Transverse colon (tissue), 4 donors: Measurements from ENCODE around the gene SLIT3. TPM values are rescaled to one million over a fixed set of nuclear protein-coding genes. Genes with fewer than 3 reads are reported as not detected.

Source experiments
- DNase-seq: peaks from one replicate; pipeline ENCODE4 v3.0.0-alpha.2; 2019
- H3K27ac ChIP-seq, 4 donors: fragments of 200-600 bp; sonication (generic); 2 replicates each; pipeline ENCODE4 v1.5.1; 2016 to 2018; ENCODE audit warnings: inconsistent platforms in 4 of 4
- H3K27me3 ChIP-seq: fragments of 200-600 bp; sonication (generic); 2 replicates; pipeline ENCODE4 v1.5.1; 2017; ENCODE audit warnings: inconsistent platforms
- H3K36me3 ChIP-seq, 4 donors: fragments of 200-600 bp; sonication (generic); 2 replicates each; pipeline ENCODE4 v1.5.1; 2017 to 2019; ENCODE audit warnings: inconsistent platforms in 4 of 4
- H3K4me1 ChIP-seq, 4 donors: fragments of 200-600 bp; sonication (generic); 2 replicates each; pipeline ENCODE4 v1.5.1; 2017 to 2020; ENCODE audit warnings: inconsistent platforms in 4 of 4
- H3K4me3 ChIP-seq, 4 donors: fragments of 200-600 bp; sonication (generic); 1 replicate in 1 of 4; 2 replicates in 3 of 4; pipeline versions ENCODE4 v1.5.1 to v1.6.1; 2017 to 2019; ENCODE audit warnings: inconsistent platforms in 4 of 4
- H3K9me3 ChIP-seq, 2 donors: fragments of 200-600 bp; sonication (generic); 2 replicates each; pipeline ENCODE4 v1.5.1; 2017 to 2019; ENCODE audit warnings: inconsistent platforms in 2 of 2
- EP300 ChIP-seq: sonication (generic); formaldehyde crosslinking; IDR thresholded peaks from one replicate; pipeline ENCODE4 v1.6.1; 2017; ENCODE audit warnings: antibody characterized with exemption, low read depth
- POLR2A ChIP-seq: fragments of 450-650 bp; IDR thresholded peaks from one replicate; pipeline ENCODE4 v1.6.1; 2016; ENCODE audit warnings: antibody characterized with exemption, mild to moderate bottlenecking, moderate library complexity
- POLR2AphosphoS5 ChIP-seq, 3 donors: sonication (generic); formaldehyde crosslinking; IDR thresholded peaks; one replicate each; pipeline ENCODE4 v1.6.1; 2016; ENCODE audit warnings: antibody characterized with exemption in 3 of 3
- WGBS, 2 donors: methylation state at CpG; one replicate each; pipeline ENCODE4 v1.1.5; 2018; ENCODE audit warnings: low coverage in 1 of 2; 5-methylcytosine and 5-hydroxymethylcytosine counted together
- in situ Hi-C, 4 donors: fragments of 200-750 bp; cut with MboI; loops; one replicate each; pipeline versions ENCODE4 v1.15.0 to v1.15.1; 2017; ENCODE audit warnings: low sequenced_read_pairs in 3 of 4, low pct_ligation_motif_present in 1 of 4, low pct_unique_long_range_greater_than_20kb in 1 of 4
- intact Hi-C: fragments of 100-400 bp; cut with DNase I; formaldehyde crosslinking; loops from one replicate; pipeline ENCODE4 v1.15.1; 2023; ENCODE audit warnings: low total_unique reads
- total RNA-seq, 4 donors: library from RNA; depleted of rRNA; stranded (reverse); fragments of >200 nt; gene quantifications; one replicate each; pipeline ENCODE4 v1.1.0, GENCODE V29; 2016
- TF ChIP-seq, protein P1 (sequence below), 5 experiments: fragments of 200-600 bp in 3 of 5; fragments of 450-650 bp in 2 of 5; sonication (generic) in 3 of 5; IDR thresholded peaks; 1 replicate in 2 of 5; 2 replicates in 3 of 5; pipeline ENCODE4 v1.5.1; 2016 to 2017; ENCODE audit warnings: antibody characterized with exemption in 5 of 5, inconsistent platforms in 3 of 5, mild to moderate bottlenecking in 2 of 5, moderate library complexity in 1 of 5

The SLIT3 gene
- total RNA-seq, 4 donors from 2014 or later: 6.7 to 60.5 (median 9.6) TPM

DNA sequence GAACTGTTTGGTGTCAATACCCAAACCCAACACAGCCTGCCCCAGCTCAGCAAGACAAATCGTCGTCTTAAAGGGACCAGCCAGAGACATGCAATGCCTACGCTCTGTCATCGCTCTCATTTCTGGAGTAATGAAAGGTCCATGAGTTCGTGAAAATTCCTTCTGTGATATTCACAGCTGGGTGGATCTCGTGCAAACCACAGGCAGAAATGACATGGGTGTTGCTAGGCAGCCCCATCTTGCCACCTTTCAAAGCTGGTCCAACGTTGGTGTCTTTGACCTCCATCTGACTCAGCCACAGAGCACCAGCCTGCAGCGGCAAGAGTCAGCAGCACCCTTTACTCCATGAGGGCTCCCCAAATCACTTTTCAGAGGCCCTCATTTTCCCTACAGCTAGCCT lies 215.3 kb downstream of the SLIT3 start:
- H3K4me3 ChIP-seq: no peak overlapping the region
- in situ Hi-C loops: no loop called here
- H3K27ac ChIP-seq: no peak overlapping the region
- no peaks in the 10 kb centered on the region for H3K27me3 ChIP-seq
- H3K4me1 ChIP-seq: no peaks in the 10 kb centered on the region
- WGBS, 2 donors: 79 to 100% methylated on average over 2 to 8 of the region's 8 CpGs
- no peaks in the 10 kb centered on the region for H3K9me3 ChIP-seq
- no peak for DNase-seq
- intact Hi-C loops: no loop called here
- no peaks in the 10 kb centered on the region for H3K36me3 ChIP-seq
- TF ChIP-seq POLR2AphosphoS5 (IDR thresholded peaks at IDR 0.05) (no peak), POLR2A (no peak), EP300 (no peak)
- TF ChIP-seq, protein P1, sequence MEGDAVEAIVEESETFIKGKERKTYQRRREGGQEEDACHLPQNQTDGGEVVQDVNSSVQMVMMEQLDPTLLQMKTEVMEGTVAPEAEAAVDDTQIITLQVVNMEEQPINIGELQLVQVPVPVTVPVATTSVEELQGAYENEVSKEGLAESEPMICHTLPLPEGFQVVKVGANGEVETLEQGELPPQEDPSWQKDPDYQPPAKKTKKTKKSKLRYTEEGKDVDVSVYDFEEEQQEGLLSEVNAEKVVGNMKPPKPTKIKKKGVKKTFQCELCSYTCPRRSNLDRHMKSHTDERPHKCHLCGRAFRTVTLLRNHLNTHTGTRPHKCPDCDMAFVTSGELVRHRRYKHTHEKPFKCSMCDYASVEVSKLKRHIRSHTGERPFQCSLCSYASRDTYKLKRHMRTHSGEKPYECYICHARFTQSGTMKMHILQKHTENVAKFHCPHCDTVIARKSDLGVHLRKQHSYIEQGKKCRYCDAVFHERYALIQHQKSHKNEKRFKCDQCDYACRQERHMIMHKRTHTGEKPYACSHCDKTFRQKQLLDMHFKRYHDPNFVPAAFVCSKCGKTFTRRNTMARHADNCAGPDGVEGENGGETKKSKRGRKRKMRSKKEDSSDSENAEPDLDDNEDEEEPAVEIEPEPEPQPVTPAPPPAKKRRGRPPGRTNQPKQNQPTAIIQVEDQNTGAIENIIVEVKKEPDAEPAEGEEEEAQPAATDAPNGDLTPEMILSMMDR (IDR thresholded peaks at IDR 0.05): no peak

DNA sequence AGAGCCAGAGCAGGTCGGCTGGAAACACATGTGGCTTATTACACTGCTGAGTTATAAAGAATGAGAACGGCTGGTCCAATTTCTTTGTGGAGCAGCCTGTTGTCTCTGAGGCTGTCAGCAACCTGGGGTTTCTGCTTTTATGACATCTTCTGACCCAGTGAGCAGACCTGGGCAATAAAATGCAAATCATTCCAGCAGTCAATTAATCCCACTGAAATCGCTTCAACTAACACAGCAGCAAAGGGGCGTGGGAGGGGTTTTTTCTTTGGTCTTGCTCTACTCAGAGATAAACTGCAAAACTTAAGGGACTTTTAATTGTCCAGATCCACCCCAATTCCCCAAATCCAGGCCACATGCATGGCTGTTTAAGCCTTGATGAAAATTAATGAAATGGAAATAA lies 215.7 kb downstream of the SLIT3 start:
- in situ Hi-C loops: no loop called here
- Histone ChIP-seq H3K27me3 (no peaks in the 10 kb centered on the region), H3K9me3 (no peaks in the 10 kb centered on the region), H3K4me3 (no peak overlapping the region), H3K36me3 (no peaks in the 10 kb centered on the region), H3K4me1 (no peaks in the 10 kb centered on the region), H3K27ac (no peak overlapping the region)
- 10 to 55% methylated on average over 2 to 4 of the region's 4 CpGs for WGBS, 2 donors
- no peak for DNase-seq
- TF ChIP-seq POLR2AphosphoS5 (IDR thresholded peaks at IDR 0.05): no peak
- TF ChIP-seq EP300: no peak
- no peak for TF ChIP-seq POLR2A
- TF ChIP-seq, protein P1 (IDR thresholded peaks at IDR 0.05): no peak
- intact Hi-C loops: no loop called here

DNA sequence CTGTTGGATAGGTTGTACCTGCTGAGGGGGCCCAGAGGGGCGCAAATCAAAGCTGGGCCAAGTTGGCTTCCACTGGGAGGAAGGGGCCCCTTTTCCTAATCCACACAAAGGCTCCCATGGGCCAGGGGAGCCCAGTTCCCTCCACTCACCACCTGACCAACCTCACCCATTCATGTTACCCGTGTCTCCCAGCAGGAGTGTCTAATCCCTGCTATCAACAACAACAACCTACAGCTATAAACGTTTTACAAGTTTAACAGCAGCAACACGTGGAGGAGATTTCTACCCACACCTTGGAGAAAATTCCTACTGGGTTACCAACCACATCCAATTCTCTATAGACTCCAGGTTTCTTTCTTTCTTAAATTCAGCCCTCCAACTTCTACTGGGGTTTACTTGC lies 216.2 kb downstream of the SLIT3 start:
- no peaks in the 10 kb centered on the region for H3K36me3 ChIP-seq
- in situ Hi-C loops: no loop called here
- H3K9me3 ChIP-seq: no peaks in the 10 kb centered on the region
- H3K27me3 ChIP-seq: no peaks in the 10 kb centered on the region
- H3K4me3 ChIP-seq: no peak overlapping the region
- WGBS, 2 donors: 17 to 52% methylated on average over 2 to 4 of the region's 4 CpGs
- DNase-seq: no peak
- no peak overlapping the region for H3K27ac ChIP-seq
- TF ChIP-seq POLR2A: no peak
- TF ChIP-seq, protein P1 (IDR thresholded peaks at IDR 0.05): no peak
- TF ChIP-seq EP300: no peak
- TF ChIP-seq POLR2AphosphoS5 (IDR thresholded peaks at IDR 0.05): no peak
- H3K4me1 ChIP-seq: no peaks in the 10 kb centered on the region
- intact Hi-C loops: no loop called here

DNA sequence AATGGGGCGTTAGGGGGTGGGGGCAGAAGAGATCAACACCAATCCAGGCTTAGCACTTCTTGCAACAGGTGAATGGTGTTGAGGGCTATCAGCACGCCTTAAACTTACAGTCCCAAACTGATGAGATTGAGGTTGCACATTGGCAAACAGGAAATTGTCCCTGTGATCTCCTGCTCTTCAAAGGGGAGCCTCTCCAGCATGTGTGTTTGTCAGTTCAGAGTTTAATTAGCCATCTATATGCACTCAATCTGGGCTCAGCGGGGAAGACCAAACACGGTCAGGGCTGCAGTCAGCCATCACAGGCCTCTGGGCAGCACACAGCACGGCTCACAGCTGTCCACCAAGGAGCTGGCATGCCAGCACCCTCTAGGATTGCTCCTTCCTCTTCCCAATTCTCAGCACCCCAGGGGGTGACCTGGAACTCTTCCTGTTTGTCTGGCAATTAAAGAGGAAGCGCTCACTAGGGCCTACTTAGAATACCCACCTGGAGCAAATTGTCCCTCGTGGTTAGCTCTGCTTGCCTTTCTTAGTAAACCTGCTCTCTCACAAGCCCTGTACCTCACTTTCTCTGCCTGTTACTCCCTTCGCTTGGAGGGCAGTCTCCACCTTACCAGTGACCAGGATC lies 217.4 kb downstream of the SLIT3 start:
- intact Hi-C loops: no loop called here

More for the DNA sequence above, 217.4 kb downstream of the SLIT3 start:
- H3K27me3 ChIP-seq: no peaks in the 10 kb centered on the region
- no peaks in the 10 kb centered on the region for H3K36me3 ChIP-seq
- DNase-seq: no peak
- TF ChIP-seq EP300 (no peak), POLR2AphosphoS5 (IDR thresholded peaks at IDR 0.05) (no peak), POLR2A (no peak)
- TF ChIP-seq, protein P1 (IDR thresholded peaks at IDR 0.05): no peak
- H3K9me3 ChIP-seq: no peaks in the 10 kb centered on the region
- H3K27ac ChIP-seq: no peak overlapping the region
- H3K4me1 ChIP-seq: no peaks in the 10 kb centered on the region
- WGBS, 2 donors: 48 to 83% methylated on average over 2 to 8 of the region's 8 CpGs
- H3K4me3 ChIP-seq: no peak overlapping the region
- in situ Hi-C loops: no loop called here
